Measurements from ENCODE around the gene LGALS7. TPM values are rescaled to one million over a fixed set of nuclear protein-coding genes. Genes with fewer than 3 reads are reported as not detected.

The LGALS7 gene
- total and polyA plus RNA-seq, 2 of the 8 experiments (the other 6 are each of a cell fraction or from before 2014, with no cell fraction given), result 0.32 TPM; not detected in 1

GRCh38 chr19:38778733-38779132 lies 5.4 kb upstream of the LGALS7 start:
- H2BK15ac ChIP-seq (ENCODE audit: low read length), result no peak overlapping the region
- H4K91ac ChIP-seq (replicated peaks; ENCODE audit: insufficient read length, low read length), result no peak overlapping the region
- no peak overlapping the region for H3K27ac ChIP-seq (ENCODE audit: low read depth, low read length)
- H3K4ac ChIP-seq (replicated peaks; ENCODE audit: insufficient read length, low read depth, low read length), result no peak overlapping the region
- H3K9ac ChIP-seq (replicated peaks in 1 of 4; ENCODE audit: extremely low read depth in 1 of 4, low read depth in 3 of 4, low read length in 3 of 4), result no peak overlapping the region
- DNase-seq (ENCODE audit: low read depth in 1 of 2, low spot score in 2 of 2) (no peak), FAIRE-seq (no peak)
- TF ChIP-seq CEBPB (IDR thresholded peaks at IDR 0.05; ENCODE audit: low read depth, low read length) (no peak), POU5F1 (IDR thresholded peaks at IDR 0.05; ENCODE audit: low read depth, low read length) (no peak), NRF1 (IDR thresholded peaks at IDR 0.05; ENCODE audit: low read depth, low read length) (no peak)
- H3K9me3 ChIP-seq (ENCODE audit: insufficient read depth in 2 of 2, low read depth in 1 of 2, low read length in 1 of 2), result no peaks in the 10 kb centered on the region
- H3K23me2 ChIP-seq (ENCODE audit: low read depth, low read length), result no peaks in the 10 kb centered on the region
- H4K5ac ChIP-seq (ENCODE audit: insufficient read length, low read depth, low read length), result no peak overlapping the region
- no peak overlapping the region for H2BK12ac ChIP-seq (ENCODE audit: low read depth, low read length)
- H3K79me1 ChIP-seq (ENCODE audit: low read depth, low read length), result no peaks in the 10 kb centered on the region
- H3K4me2 ChIP-seq (ENCODE audit: insufficient read depth in 1 of 2, low read depth in 2 of 2, low read length in 2 of 2), result no peak overlapping the region
- H2AFZ ChIP-seq (ENCODE audit: low read length), result 0 out of 2 replicates have a peak overlapping the region, but pooled peaks have one; percentile 16
- H4K20me1 ChIP-seq (replicated peaks in 1 of 2; ENCODE audit: control insufficient read depth in 1 of 2, insufficient read depth in 2 of 2, low read length in 2 of 2), result no peaks in the 10 kb centered on the region
- no peak overlapping the region for H3K23ac ChIP-seq (ENCODE audit: insufficient read length)
- H3K56ac ChIP-seq (replicated peaks; ENCODE audit: insufficient read length, low read depth, low read length), result no peak overlapping the region
- ChIA-PET POLR2A (ENCODE audit: partially characterized antibody) (interaction anchor here (1.5 kb wide), 1 partner anchor 58 kb away, joined by 3 read pairs; no protein-coding TSS in a partner anchor), CTCF (ENCODE audit: partially characterized antibody) (interaction anchor here (0.8 to 2.1 kb wide), 2 partner anchors 34 to 109 kb away, joined by 3 to 4 read pairs; partner anchors contain the start of gene LGALS4)
- no peak overlapping the region for H3K14ac ChIP-seq (ENCODE audit: insufficient read length)
- H2BK120ac ChIP-seq (replicated peaks; ENCODE audit: low read depth, low read length), result no peak overlapping the region
- no peak overlapping the region for H4K8ac ChIP-seq (ENCODE audit: extremely low read depth, insufficient read depth, low read length)
- no peak overlapping the region for H2BK5ac ChIP-seq (ENCODE audit: low read depth, low read length)
- H3K18ac ChIP-seq (ENCODE audit: extremely low read depth, low read length), result no peak overlapping the region; the same call in 1 of the 2 replicates
- H3K27me3 ChIP-seq (replicated peaks in 1 of 4; ENCODE audit: control insufficient read depth in 3 of 4, extremely low read depth in 1 of 4, insufficient read depth in 3 of 4, low read length in 3 of 4), result no peaks in the 10 kb centered on the region; a peak in 1 of 7 replicates
- WGBS, 2 experiments (ENCODE audit: extremely low coverage in 1 of 2, insufficient coverage in 1 of 2, insufficient read length in 1 of 2, insufficient replicate concordance in 2 of 2, low coverage in 1 of 2, low lambda C conversion rate in 2 of 2, missing lambda C conversion rate in 1 of 2), result 81% methylated on average over 7 of the region's 7 CpGs; no CpG with 5 or more reads in 1 of the 2 experiments
- H2AK5ac ChIP-seq (ENCODE audit: low read depth, low read length), result no peak overlapping the region
- no peaks in the 10 kb centered on the region for H3K4me1 ChIP-seq (replicated peaks in 1 of 4; ENCODE audit: control insufficient read depth in 3 of 4, insufficient read depth in 4 of 4, low read length in 3 of 4)
- H3K36me3 ChIP-seq (ENCODE audit: control insufficient read depth in 2 of 4, insufficient read depth in 4 of 4, low read length in 3 of 4), result no peaks in the 10 kb centered on the region
- no peak overlapping the region for H2BK20ac ChIP-seq (ENCODE audit: low read length)
- no peaks in the 10 kb centered on the region for H3K79me2 ChIP-seq (ENCODE audit: control insufficient read depth in 1 of 2, insufficient read depth in 2 of 2, low read length in 2 of 2)
- H3K4me3 ChIP-seq (ENCODE audit: extremely low read depth in 1 of 4, insufficient read depth in 2 of 4, low read depth in 3 of 4, low read length in 4 of 4), result no peak overlapping the region

Measured in H1 (cell line).